Effector CD8-positive, alpha-beta T cell (primary cell): ENCODE data around the gene BLTP1.
"Not testable (repeated sequence)": the region's sequence is repeated elsewhere in the genome, so short reads cannot be mapped to it uniquely, and the experiment has no call there.

ENCODE experiments used
- DNase-seq: peaks from one replicate; lab custom pipeline; 2025; lab: John Stamatoyannopoulos, UW
- total RNA-seq, 4 experiments: gene quantifications; one replicate each; lab custom pipeline; 2026; lab: John Stamatoyannopoulos, UW

The BLTP1 gene, protein sequence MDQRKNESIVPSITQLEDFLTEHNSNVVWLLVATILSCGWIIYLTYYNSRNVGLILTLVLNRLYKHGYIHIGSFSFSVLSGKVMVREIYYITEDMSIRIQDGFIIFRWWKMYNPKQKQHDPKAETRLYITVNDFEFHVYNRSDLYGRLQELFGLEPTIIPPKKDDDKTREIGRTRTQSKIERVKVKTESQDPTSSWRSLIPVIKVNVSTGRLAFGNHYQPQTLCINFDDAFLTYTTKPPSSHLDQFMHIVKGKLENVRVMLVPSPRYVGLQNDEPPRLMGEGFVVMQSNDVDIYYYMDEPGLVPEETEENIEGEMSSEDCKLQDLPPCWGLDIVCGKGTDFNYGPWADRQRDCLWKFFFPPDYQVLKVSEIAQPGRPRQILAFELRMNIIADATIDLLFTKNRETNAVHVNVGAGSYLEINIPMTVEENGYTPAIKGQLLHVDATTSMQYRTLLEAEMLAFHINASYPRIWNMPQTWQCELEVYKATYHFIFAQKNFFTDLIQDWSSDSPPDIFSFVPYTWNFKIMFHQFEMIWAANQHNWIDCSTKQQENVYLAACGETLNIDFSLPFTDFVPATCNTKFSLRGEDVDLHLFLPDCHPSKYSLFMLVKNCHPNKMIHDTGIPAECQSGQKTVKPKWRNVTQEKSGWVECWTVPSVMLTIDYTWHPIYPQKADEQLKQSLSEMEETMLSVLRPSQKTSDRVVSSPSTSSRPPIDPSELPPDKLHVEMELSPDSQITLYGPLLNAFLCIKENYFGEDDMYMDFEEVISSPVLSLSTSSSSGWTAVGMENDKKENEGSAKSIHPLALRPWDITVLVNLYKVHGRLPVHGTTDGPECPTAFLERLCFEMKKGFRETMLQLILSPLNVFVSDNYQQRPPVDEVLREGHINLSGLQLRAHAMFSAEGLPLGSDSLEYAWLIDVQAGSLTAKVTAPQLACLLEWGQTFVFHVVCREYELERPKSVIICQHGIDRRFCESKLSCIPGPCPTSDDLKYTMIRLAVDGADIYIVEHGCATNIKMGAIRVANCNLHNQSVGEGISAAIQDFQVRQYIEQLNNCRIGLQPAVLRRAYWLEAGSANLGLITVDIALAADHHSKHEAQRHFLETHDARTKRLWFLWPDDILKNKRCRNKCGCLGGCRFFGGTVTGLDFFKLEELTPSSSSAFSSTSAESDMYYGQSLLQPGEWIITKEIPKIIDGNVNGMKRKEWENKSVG (N-terminal part only)
- total RNA-seq: 294 to 610 (median 481) reads per million in 4 experiments

DNA sequence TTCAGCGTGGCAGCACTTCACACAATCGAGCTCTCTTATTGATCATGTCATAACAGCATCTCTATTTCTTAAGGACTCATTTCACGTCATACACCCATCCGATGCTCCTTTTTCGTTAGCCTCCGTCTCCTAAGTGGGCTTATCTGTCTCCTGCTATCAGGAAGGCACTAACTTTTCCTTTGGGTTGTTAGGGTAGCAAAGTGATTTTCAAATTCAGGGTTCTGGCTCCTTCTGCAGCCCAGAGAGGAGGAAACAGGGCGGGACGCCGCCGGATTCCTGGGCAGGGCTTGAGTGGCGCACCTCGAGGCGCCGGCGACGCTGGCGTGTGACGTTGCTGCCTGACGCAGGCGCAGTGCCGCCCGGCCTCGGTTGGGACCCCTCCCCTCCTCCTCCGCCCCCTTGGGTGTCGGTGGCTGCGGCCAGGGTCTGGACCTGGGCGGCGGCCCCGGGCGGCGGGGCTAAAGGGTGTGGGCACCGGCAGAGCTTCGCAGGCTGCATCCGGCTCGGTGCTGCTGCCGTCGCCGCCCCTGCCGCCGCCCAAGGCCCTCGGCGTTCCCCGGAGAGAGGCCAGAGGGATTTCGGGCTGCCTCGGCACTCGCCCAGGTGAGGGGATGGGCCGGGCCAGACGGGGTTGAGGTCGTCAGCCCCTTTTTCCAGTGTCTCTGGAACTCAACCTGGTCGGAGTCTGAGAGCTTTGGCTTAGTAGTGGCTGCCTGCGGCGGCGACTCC lies at the start of gene BLTP1:
TSS of gene BLTP1 (plus strand) at position 350 of the 729 bp plus-strand sequence. CDS start 18,317 bp downstream, outside the sequence.
- DNase-seq: peak; percentile 80

DNA sequence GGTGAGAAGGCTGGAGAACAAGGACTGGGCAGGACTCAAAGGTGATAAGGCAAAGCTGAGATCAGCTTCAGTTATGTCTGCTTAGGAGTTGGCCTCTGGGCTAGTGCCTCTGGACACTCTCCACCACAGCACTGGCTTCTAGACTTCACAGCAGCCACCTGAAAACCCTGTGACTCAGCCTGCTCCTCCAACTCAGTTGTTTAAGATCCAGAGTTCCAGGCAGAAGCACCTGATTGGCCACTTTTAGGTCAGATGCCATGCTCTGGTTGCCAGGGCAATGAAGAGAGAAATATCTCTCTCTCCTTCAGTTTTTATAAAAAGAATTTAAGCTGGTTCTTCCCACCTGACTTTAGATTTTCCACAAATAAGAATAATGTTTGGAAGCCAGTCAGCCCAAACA lies 47.9 kb upstream of the BLTP1 start:
- no peak for DNase-seq

DNA sequence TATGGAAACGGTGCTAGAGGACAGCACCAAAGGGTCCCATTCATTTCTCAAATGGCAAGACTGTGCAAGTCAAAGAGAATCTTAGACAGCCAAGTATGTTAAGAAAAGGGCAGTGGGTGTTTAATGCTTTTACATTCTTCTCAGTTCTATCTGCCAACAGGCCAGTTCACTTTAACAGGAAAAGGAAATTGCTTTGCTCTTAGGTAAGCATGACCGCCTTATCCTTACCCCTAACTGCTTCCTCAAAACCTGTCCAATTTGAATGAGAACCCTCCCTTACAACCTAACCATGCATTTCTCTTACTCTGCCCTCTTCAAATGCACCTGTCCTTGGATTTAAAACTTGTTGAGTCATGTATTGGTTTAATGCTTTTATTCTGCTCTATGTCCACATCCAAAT lies 44.5 kb upstream of the BLTP1 start:
- DNase-seq: no peak

DNA sequence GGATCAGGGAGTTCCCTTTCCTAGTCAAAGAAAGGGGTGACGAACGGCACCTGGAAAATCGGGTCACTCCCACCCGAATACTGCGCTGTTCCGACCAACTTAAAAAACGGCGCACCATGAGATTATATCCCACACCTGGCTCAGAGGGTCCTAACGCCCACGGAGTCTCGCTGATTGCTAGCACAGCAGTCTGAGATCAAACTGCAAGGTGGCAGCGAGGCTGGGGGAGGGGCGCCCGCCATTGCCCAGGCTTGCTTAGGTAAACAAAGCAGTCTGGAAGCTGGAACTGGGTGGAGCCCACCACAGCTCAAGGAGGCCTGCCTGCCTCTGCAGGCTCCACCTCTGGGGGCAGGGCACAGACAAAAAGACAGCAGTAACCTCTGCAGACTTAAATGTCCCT lies 41.8 kb upstream of the BLTP1 start:
- DNase-seq: not testable (repeated sequence)

DNA sequence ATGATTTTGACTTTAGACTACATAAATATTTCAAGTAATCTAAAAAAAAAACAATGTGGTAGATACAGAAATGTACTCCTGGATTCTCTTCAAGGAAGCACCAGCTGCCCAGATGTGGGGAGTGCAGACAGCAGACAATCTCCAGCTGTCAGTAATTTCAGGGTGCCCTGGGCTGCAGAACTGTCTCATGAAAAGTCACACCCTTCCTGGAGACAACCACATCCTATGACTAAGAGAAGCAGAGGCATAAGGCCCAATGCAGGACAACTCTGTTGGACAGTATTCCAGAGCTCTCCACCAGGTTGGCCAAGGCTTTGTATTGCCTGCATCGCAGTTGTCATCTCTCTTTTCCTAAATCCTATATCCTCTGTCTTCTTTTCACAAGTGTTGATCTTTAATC lies 34.4 kb upstream of the BLTP1 start:
- no peak for DNase-seq

DNA sequence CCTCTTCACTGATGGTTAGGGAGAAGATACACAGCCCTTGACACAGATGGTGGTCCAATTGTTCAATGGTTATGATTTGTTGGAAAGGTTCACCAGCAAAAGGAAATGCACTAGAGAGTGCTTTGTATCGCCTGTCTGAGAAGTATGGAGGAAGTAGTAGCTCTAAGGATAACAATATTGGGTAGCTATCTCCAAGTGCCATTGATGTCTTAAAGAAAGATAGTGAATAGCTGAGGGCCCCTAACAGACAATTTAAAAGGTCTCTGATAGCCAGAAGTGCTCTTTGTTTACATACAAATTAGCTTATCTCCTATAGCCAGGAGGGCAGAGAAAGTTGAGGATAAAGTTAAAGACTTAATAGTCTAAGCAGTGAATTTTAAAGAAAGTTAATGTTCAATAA lies 33.9 kb upstream of the BLTP1 start:
- DNase-seq: no peak

DNA sequence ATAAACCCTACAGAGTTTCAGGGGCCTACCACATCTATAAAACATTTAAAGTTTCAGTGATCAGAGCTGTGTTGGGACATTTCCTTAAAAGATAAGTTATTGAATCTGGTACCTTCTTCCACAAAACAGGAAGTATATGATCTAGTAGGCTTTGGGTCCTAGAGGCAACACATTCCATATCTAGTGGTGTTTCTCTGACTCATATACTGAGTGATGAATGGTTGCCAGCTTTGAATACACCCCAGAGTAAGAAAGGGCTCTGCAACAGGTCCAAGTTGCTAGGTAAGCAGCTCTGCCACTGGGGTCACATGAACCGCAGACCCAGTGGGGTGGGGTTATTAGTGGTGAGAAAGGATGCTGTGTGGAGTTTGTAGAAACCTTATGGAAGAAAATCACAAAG lies 32.4 kb upstream of the BLTP1 start:
- DNase-seq: no peak

DNA sequence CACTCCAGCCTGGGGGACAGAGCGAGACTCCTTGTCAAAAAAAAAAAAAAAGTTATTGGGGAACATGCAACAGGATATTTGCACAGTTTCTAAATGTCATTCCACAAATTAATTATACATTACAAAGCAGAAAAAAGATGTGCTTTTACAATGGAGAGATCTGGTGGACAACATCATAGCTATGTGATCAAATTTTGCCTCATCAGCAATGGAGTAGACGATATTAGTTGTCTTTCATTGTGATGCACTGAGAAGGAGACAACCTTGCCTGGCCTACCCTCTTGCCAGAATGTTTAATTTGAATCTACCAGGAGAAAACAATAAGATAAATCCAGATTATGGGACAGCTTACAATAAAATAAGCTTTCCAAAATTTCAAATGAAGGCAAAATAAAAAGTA lies 30.5 kb upstream of the BLTP1 start:
- no peak for DNase-seq

DNA sequence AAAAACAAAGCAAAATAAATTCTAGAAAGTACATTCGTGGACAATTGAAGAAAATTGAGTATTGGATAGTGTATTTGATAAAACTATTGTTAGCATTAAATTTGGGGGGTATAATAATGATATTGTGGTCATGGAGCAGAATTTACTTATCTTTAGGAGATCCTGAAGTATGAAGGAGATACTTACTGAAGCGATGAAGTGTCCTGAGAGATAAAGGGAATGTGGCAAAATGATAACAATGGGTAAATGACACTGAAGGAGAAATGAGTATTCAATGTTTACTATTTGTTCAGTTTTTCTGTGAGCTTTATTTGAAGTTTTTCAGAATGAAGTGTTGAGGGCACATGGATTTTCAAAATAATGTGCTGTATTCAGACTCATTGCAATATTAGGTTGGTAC lies 30.0 kb upstream of the BLTP1 start:
- no peak for DNase-seq

DNA sequence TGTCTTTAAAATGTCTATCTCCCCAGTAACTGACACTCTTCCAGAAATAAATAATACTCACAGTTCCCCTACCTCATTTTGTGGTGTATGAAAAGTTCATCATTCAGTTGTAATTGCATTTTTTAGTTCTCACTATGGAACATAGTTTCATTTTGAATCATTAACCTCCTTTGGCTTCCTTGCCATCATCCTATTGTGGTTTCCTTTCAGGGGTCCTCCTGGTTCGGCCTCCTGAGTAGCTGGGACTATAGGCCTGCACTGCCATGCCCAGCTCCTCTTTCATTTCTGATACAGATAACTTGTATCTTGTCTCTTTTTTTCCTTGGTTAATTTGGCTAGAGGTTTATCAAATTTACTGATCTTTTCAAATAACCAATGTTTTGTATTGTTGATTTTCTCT lies 23.1 kb upstream of the BLTP1 start:
- DNase-seq: no peak

DNA sequence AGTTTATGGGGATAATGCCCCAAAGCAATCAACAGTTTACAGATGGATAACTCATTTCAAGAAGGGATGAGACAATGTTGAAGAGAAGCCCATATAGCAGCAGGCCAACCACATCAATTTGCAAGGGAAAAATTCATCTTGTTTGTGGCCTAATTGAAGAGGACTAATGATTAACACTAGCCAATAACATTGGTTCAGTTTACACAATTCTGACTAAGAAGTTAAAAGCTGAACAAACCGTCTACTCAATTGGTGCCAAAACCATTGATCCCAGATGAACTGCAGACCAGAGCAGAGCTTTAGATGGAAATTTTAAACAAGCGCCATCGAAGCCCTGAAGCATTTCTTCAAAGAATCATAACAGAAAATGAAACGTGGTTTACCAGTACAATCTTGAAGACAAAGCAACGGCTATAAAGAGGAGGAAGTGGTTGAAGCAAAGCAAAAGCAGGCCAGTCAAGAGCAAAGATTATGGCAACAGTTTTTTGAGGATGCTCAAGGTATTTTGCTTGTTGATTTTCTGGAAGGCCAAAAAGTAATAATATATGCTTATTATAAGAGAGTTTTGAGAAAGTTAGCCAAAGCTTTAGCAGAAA lies 20.5 kb upstream of the BLTP1 start:
- DNase-seq: no peak

DNA sequence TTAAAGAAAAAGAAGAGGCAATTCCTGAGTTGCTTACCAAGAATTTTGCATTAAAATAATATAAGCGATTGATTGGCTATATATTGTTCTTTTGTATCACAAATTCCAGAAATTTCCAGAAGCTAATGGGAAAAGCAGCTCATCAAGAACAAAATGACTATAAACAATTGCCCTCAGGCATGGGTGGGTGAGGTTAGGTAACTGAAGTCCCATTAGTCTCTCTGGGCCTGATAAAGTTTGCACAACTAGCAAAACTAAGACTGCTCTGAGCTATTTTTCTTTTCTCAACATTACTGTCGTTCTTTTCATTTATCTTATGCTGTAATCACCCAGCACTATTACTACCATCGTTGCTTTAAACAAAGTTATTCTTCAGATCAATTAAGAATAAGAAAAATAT lies 19.2 kb upstream of the BLTP1 start:
- no peak for DNase-seq

DNA sequence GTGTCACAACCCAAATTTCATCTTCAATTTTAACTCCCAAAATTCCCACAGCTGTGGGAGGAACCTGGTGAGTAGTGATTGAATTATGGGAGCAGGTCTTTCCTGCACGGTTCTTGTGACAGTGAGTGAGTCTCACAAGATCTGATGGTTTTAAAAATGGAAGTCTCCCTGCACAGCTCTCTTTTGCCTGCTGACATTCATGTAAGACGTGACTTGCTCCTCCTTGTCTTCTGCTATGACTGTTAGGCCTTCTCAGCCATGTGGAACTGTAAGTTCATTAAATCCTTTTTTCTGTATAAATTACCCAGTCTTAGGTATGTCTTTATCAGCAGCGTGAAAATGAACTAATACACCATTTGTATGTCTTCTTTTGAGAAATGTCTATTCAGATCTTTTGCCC lies 13.0 kb upstream of the BLTP1 start:
- DNase-seq: no peak

DNA sequence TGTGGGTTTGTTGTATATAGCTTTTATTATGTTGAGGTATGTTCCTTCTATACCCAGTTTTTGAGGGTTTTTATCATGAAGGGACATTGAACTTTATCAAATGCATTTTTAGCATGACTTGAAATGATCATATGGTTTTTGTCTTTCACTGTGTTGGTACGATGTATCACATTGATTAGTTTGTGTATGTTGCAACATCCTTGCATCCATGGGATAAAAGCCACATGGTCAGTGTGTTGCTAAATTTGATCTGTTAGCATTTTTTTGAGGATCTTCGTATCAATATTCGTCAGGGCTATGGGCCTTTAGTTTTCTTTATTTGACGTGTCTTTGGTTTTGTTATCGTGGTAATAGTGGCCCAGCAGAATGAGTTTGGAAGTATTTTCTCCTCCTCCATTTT lies 11.3 kb upstream of the BLTP1 start:
- DNase-seq: no peak

DNA sequence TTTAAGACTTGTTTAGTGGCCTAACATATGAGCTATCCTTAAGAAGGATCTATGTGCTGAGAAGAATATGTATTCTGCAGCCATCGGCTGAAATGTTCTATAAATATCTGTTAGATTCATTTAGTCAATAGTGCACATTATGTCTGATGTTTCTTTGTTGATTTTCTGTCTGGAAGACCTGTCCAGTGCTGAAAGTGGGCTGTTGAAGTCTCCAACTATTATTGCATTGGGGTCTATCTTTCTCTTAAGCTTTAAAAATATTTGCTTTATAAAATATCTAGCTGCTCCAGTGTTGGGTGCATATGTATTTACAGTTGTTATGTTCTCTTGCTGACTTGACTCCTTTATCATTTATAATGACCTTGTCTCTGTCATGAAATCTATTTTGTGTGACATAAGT lies 9.4 kb upstream of the BLTP1 start:
- DNase-seq: no peak

DNA sequence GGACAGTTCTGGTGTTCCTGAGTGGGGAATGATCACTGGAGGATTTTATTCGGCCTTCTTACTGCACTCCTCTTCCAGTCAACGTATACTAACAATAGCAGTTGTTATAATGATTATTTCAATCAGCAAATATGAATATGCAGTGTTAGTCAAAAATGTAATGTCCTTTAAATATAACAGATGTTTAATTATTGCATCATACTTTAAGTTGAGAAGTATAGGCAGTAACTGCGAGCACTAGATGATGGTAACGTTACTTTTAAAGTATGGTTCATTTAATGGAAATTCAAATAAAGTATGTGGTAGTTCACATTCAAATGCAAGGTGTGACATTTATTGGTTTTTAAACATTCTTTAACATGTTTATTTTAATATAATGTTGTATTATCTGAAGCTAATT lies 5.5 kb upstream of the BLTP1 start:
- no peak for DNase-seq

DNA sequence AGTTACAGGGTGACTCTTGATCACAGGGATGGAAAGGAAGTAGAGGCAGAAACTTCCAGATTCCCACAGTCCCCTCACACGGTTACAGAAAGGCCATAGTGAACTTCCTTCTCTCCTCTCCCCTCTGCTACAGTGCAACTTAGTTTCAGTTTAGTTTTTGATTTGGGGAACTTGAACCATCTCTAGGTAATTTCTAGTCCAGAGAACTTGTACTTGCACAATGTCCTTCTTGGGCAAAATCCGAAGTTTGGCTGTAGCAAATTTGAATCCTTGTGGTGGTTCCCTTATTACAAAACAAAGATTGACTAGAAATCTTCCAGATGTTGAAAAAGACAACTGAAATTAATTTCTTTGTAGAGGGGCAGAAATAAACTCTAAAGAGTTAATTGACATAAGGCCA lies 1.2 kb upstream of the BLTP1 start:
- no peak for DNase-seq

DNA sequence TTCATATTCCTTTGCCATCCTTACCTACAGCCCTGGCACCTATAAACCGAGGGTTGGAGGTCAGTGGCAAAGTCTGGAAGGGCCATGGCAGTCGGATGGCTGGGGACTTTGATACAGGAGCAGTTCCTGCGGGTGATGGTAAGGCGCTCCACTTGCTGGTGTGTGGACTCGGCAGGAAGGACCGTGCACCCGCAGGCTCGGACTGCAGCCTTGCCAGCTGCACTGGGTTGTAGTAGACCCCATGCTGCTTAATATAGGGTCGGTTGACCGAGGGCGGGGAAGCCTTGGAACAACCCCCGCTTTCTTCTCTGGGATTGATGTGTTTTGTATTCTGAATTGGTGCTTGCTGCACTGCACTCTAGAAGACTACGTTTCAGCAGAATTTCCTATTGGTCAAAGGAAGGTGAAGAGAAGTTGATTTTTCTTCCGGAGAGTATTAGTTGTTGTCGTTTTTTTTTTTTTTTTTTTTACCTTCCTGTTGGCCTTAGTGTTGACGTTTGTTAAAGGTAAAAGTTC lies 638 bp downstream of the BLTP1 start:
- peak; percentile 6 for DNase-seq

DNA sequence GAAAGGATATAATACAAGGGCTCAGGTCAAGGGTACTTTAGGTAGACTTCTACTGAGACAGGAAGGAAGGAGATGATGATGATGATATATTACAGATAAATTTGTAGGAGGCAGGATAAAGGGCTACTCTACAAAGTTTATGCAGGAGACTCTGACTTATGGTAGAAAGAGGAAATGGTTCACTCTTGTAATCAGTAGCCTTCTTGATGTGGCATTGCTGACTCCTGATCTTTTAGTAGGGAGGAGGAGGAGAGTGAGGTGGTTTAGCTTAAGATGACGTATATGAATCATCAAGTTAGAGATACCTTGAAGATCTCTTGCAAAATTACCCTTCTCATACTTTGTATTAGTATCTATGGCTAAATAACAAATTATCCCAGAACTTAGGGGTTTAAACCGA lies 4.7 kb downstream of the BLTP1 start:
- DNase-seq: no peak

DNA sequence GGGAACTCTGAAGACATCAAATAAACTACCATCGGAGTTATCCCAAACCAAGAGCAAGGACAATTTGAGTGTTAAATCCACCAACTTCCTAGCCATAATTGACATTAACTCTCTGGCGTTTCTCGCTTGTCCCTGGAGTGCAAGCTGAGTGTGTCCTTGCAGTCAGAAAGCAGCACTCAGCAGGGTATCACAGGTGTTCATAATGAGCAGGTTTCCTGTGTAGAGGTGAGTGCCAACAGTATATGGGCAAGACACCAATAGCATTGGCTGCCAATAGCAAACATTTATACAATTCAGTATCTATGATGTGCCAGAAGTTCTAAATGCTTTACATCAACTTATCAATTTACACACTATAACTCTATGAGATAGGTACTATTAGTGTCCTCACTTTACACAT lies 11.2 kb downstream of the BLTP1 start:
- DNase-seq: no peak

DNA sequence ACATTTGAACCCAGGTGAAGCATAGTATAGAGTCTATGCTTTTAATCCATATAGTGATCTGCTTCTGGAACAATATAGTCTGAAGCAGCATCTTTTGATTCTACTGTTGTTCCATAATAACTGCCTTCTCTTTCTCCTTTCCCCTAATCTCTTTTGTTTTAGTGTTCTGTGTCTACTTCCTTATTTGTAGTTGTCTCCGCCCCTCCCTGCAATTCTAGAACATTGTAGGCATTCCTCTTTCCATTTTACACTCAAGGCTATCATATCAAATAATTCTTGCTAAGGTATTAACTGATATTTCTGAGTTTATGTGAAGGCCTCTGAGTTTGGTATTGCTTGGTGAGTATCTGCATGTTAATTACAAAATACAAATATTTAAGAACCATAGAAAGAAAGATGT lies 11.6 kb downstream of the BLTP1 start:
- DNase-seq: no peak
